Right atrium auricular region (tissue), 2 donors: ENCODE measurements around the gene SRSF10. TPM values are rescaled to one million over a fixed set of nuclear protein-coding genes. Genes with fewer than 3 reads are reported as not detected.
"Not testable (repeated sequence)": the region's sequence is repeated elsewhere in the genome, so short reads cannot be mapped to it uniquely, and the experiment has no call there.

ENCODE experiments used
- DNase-seq: peaks from one replicate; pipeline ENCODE4 v3.0.0-alpha.2; 2019; ENCODE audit warnings: low spot score
- H3K27ac ChIP-seq, 2 donors: fragments of 200-600 bp; sonication (generic); 1 replicate in 1 of 2; 2 replicates in 1 of 2; pipeline ENCODE4 v1.5.1; 2016 to 2019
- H3K27me3 ChIP-seq, 2 donors: fragments of 200-600 bp; sonication (generic); one replicate each; pipeline versions ENCODE4 v1.5.1 to v1.6.0; 2017 to 2019
- H3K36me3 ChIP-seq: fragments of 200-600 bp; sonication (generic); one replicate; pipeline ENCODE4 v1.5.1; 2016
- H3K4me1 ChIP-seq, 2 donors: fragments of 200-600 bp; sonication (generic); one replicate each; pipeline versions ENCODE4 v1.5.1 to v1.6.0; 2017 to 2019
- H3K4me3 ChIP-seq, 2 donors: fragments of 200-600 bp; sonication (generic); 1 replicate in 1 of 2; 2 replicates in 1 of 2; pipeline ENCODE4 v1.5.1; 2017 to 2019; ENCODE audit warnings: mild to moderate bottlenecking in 1 of 2, moderate library complexity in 1 of 2
- H3K9me3 ChIP-seq, 2 donors: fragments of 200-600 bp; sonication (generic); one replicate each; pipeline ENCODE4 v1.5.1; 2019
- total RNA-seq, 2 donors: library from RNA; depleted of rRNA; stranded (reverse); fragments of >200 nt; gene quantifications; one replicate each; pipeline ENCODE4 v1.1.0, GENCODE V29; 2016
- TF ChIP-seq, protein P1 (sequence below), 2 donors: fragments of 200-600 bp; sonication (generic); IDR thresholded peaks; one replicate each; pipeline ENCODE4 v1.5.1; 2019; ENCODE audit warnings: antibody characterized with exemption in 2 of 2

Gene SRSF10
- total RNA-seq, 2 donors from 2014 or later, result 38.6 to 43.1 TPM

DNA sequence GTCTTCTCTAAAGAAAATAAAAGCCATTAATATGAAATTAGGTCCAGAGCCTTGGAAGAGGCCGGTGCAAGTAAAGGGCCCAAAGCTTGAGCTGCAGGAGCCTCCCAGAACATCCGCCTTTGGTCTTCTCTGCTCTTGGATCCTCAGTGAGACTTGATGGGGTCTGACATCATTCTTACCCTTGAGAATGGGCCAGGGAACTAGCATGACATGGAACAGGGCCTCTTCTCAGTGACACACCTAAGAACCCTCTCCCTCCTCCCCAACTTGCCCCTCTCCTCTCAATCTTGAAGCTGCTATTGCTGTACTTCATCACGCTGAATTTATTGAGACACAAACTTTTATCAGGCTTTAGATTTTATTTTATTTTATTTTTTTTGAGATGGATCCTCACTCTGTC is 40.3 kb upstream of the SRSF10 start:
- H3K4me1 ChIP-seq, result peaks cover 0 to 68% of the 10 kb centered on the region in 2 donors
- H3K36me3 ChIP-seq, result no peaks in the 10 kb centered on the region
- no peak overlapping the region for H3K4me3 ChIP-seq
- TF ChIP-seq, protein P1, sequence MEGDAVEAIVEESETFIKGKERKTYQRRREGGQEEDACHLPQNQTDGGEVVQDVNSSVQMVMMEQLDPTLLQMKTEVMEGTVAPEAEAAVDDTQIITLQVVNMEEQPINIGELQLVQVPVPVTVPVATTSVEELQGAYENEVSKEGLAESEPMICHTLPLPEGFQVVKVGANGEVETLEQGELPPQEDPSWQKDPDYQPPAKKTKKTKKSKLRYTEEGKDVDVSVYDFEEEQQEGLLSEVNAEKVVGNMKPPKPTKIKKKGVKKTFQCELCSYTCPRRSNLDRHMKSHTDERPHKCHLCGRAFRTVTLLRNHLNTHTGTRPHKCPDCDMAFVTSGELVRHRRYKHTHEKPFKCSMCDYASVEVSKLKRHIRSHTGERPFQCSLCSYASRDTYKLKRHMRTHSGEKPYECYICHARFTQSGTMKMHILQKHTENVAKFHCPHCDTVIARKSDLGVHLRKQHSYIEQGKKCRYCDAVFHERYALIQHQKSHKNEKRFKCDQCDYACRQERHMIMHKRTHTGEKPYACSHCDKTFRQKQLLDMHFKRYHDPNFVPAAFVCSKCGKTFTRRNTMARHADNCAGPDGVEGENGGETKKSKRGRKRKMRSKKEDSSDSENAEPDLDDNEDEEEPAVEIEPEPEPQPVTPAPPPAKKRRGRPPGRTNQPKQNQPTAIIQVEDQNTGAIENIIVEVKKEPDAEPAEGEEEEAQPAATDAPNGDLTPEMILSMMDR (IDR thresholded peaks at IDR 0.05), result no peak
- no peaks in the 10 kb centered on the region for H3K9me3 ChIP-seq
- no peaks in the 10 kb centered on the region for H3K27me3 ChIP-seq
- DNase-seq, result no peak
- H3K27ac ChIP-seq, result peak overlapping the region; percentile 88 to 96

GRCh38 chr1:24020025-24020424 is 39.9 kb upstream of the SRSF10 start:
- peaks cover 0 to 72% of the 10 kb centered on the region in 2 donors for H3K4me1 ChIP-seq
- DNase-seq, result no peak
- H3K27me3 ChIP-seq, result no peaks in the 10 kb centered on the region
- H3K4me3 ChIP-seq, result no peak overlapping the region
- no peaks in the 10 kb centered on the region for H3K9me3 ChIP-seq
- H3K27ac ChIP-seq, result peak overlapping the region; percentile 88 to 96
- TF ChIP-seq, protein P1 (IDR thresholded peaks at IDR 0.05), result no peak
- H3K36me3 ChIP-seq, result no peaks in the 10 kb centered on the region

- Histone ChIP-seq H3K4me3 (peak overlapping the region in 1 of 2 donors; percentile 11), H3K4me1 (peaks cover 0 to 74% of the 10 kb centered on the region in 2 donors), H3K27ac (peak overlapping the region; percentile 88 to 96), H3K9me3 (no peaks in the 10 kb centered on the region), H3K27me3 (no peaks in the 10 kb centered on the region), H3K36me3 (no peaks in the 10 kb centered on the region)
- DNase-seq, result peak; percentile 99
- TF ChIP-seq, protein P1 (IDR thresholded peaks at IDR 0.05), result no peak
These were observed 38.8 kb upstream of the SRSF10 start for GRCh38 chr1:24018611-24019580.

DNA sequence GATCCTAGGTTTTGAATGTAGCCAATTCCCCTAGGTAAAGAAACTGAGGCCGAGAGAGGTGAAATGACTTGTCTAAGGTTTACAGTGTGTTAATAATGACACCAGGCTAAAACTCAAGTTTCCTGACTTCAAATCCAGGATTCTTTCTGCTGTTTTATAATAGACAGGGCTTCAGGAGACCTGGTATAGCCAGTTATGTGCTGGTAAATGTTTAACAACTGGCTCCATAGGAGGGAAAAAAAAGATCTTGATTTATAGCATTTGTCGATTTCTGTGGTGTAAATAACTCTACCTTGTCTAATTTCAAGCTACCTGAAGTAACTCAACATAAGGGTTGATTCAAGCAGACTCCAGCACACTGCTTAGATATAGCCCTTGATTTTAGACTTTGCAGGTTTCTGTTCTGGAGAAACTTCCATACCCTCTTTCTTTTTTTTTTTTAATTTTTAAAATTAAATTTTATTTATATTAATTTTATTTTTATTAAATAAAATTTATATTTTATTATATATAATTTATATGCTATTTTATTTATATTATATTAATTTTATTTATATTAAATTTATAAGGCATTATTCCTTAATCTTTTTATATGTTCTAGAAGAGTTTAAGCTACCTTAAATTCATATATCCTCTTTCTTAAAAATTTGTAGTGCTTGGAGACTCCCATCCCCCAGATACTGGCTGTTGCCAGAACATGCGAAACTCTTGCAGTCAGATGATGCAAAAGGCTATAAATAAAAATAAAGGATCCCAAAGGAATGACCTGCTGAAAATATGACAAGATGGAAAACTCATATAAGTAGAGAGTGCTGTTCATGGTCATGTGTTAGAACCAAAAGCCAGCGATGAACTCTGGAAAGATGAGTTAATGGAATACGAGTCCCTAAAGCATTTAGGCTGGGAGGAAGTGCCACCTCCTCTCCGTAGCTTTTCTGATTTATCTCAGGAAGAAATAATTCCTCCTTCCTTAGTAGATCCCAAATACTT is 35.4 kb upstream of the SRSF10 start:
- Histone ChIP-seq H3K4me1 (peaks cover 0 to 53% of the 10 kb centered on the region in 2 donors), H3K36me3 (no peaks in the 10 kb centered on the region), H3K27me3 (no peaks in the 10 kb centered on the region), H3K27ac (peak overlapping the region; percentile 67 to 87), H3K4me3 (no peak overlapping the region), H3K9me3 (no peaks in the 10 kb centered on the region)
- DNase-seq, result no peak
- TF ChIP-seq, protein P1 (IDR thresholded peaks at IDR 0.05), result no peak

- H3K4me1 ChIP-seq, result peaks cover 0 to 35% of the 10 kb centered on the region in 2 donors
- not testable (repeated sequence) for H3K27me3 ChIP-seq, DNase-seq, H3K4me3 ChIP-seq, H3K36me3 ChIP-seq, H3K27ac ChIP-seq, H3K9me3 ChIP-seq
These were observed 32.8 kb upstream of the SRSF10 start for GRCh38 chr1:24012878-24013277.
